ENCODE results near the gene ZNF804B. TPM values are rescaled to one million over a fixed set of nuclear protein-coding genes. Genes with fewer than 3 reads are reported as not detected.
A peak's percentile ranks its signal among the peaks of the same experiment; 100 is the strongest.

Gene ZNF804B
- polyA plus RNA-seq, 4 donors: 0.14 to 0.23 (median 0.22) TPM

- no peak for DNase-seq (ENCODE audit: low read depth in 4 of 4, low spot score in 2 of 4)
These were observed 66.7 kb downstream of the ZNF804B start for GRCh38 chr7:88826222-88826621.

- peak in 1 of 4 donors; percentile 17 for DNase-seq (ENCODE audit: low read depth in 4 of 4, low spot score in 2 of 4)
These were observed 75.7 kb downstream of the ZNF804B start for GRCh38 chr7:88835147-88835728.

DNA sequence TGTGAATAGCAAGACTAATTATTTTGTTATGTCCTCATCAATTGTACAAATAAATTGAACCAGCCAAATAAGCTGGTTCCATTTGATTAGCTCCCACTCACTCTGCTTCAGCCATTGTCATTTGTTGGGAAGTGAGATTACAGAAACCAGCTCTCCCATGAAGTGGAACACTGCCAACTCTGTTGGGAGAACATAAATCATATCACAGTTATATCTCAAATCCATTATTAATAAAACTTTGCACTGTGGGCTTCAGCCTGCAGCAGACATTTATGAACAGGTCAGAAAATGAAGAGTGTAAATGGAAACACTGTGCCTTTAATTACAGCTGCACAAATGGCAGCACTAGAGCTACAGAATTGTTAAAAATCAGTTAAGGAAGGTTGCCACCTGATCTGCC is 82.7 kb downstream of the ZNF804B start:
- no peak for DNase-seq (ENCODE audit: low read depth in 4 of 4, low spot score in 2 of 4)

DNA sequence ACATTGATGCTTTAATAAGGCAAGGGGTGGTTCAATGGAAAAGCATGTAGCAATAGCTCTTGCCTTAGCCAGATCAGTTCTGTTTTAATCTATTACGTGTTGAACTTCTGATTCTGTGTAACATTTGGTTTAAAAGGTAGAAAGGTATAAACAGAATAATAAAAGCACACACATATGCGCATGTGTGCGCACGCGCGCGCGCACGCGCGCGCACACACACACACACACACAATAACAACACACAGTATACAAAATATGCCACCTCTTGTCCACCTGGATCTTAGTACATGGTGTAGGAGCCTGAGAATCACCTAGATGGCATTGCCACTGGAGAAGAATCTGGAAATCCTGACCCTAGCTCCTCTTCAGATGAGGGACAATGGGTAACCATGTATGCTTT is 85.6 kb downstream of the ZNF804B start:
- DNase-seq (ENCODE audit: low read depth in 4 of 4, low spot score in 2 of 4): no peak

DNA sequence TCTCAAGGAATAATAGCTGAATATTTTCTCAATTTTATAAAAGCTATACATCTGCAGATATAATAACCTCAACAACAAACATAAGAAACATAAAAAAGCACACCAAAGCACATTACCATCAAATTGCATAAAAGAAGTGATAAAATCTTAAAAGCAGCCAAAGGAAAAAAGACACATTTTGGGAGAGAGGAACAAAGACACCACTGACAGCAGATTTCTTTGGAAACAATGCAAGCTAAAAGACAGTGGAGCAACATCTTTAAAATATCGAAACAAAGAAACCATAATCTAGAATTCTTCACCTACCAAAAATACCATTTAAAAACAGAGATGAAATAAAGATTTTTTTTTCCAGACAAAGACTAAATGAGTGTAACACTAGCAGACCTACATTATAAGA is 91.7 kb downstream of the ZNF804B start:
- no peak for DNase-seq (ENCODE audit: low read depth in 4 of 4, low spot score in 2 of 4)

DNA sequence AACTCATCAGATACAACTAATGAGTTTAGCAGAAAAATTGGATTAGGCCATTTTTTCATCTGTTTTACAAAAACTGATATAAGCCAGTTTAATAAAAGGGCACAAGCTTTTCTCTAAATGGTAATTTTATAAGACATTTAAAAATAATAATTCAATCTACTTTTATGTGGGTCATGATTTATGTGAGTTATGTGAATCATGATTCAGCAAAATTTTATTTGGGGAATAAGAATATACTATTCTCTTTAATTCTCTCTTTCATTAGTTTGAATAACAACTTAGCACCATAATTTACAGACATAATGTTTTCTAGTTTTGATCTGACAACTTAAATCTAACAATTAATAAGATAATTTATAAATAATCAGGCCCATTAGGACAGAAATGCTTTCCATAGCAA is 99.8 kb downstream of the ZNF804B start:
- DNase-seq (ENCODE audit: low read depth in 4 of 4, low spot score in 2 of 4): no peak

- no peak for DNase-seq (ENCODE audit: low read depth in 4 of 4, low spot score in 2 of 4)
These were observed 106.9 kb downstream of the ZNF804B start for GRCh38 chr7:88866265-88866863.

DNA sequence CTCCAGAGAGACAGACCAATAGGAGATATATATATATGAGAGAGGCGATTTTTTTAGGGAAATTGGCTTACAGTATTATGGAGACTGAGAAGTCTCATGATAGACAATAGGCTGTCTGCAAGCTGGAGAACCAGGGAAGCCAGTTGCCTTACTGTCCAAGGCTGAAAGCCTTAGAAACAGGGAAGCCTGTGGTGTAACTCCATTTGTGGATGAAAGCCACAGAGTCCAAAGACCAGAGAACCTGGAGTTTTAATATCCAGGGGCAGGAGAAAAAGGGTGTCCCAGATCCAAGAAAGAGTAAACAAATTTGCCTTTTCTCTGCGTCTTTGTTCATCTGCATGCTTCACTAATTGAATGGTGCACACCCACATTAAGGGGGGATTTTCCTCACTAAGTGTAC is 107.7 kb downstream of the ZNF804B start:
- DNase-seq (ENCODE audit: low read depth in 4 of 4, low spot score in 2 of 4): no peak

- no peak for DNase-seq (ENCODE audit: low read depth in 4 of 4, low spot score in 2 of 4)
These were observed 109.0 kb downstream of the ZNF804B start for GRCh38 chr7:88868456-88868855.

- DNase-seq (ENCODE audit: low read depth in 4 of 4, low spot score in 2 of 4): no peak
These were observed 121.6 kb downstream of the ZNF804B start for GRCh38 chr7:88881136-88881535.

DNA sequence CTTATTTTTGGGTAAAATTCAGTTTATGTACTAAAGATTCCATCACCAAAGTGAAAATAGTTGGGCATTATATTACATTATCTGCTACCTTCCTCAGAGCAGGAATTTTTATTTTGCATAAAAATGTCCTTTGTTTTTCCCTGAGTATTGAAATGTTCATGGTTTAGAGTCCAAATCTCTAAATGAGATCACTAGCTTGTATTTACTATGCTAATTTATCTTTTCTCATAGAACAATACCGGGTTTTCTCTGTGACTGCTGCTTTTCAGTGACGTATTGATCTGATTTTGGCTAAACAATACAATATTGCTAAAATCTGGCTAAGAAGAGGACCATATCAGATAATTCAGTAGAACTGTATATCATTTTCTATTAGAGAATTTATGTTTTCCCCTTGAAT is 125.6 kb downstream of the ZNF804B start:
- DNase-seq (ENCODE audit: low read depth in 4 of 4, low spot score in 2 of 4): no peak

GRCh38 chr7:88888684-88889083 is 129.2 kb downstream of the ZNF804B start:
- no peak for DNase-seq (ENCODE audit: low read depth in 4 of 4, low spot score in 2 of 4)

GRCh38 chr7:88910516-88910915 is 151.0 kb downstream of the ZNF804B start:
- DNase-seq (ENCODE audit: low read depth in 4 of 4, low spot score in 2 of 4): no peak

GRCh38 chr7:88912852-88913251 is 153.4 kb downstream of the ZNF804B start:
- no peak for DNase-seq (ENCODE audit: low read depth in 4 of 4, low spot score in 2 of 4)

GRCh38 chr7:88915615-88916014 is 156.1 kb downstream of the ZNF804B start:
- no peak for DNase-seq (ENCODE audit: low read depth in 4 of 4, low spot score in 2 of 4)

DNA sequence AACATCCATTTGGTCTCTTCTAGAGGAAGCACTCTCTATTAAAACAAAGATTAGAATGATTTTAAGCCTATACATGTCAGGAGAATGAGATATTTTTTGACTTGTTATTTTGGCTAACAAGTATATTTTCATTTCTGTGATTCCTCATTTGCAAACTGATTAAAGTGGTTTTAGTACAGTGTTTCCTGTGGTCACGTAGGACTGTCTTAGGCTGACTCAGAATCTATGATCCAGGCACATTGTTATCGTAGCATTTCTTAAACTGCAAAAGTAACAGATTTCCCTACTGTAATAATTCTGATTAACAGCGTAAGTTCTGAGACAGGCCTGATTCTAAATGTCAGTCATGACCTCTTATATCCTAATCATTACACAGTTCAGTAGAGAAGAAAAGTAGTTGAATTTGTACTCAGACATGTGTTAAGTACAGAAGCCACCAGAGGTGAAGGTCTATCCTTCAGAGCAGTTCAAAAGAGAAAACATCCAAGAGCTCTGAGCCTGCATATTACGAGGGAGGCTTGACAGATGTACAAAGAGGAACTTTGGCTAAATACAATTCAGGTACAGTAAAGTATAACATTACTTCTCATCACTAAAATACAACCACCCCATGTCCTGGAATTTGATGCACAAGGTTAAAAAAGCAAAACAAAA is 160.1 kb downstream of the ZNF804B start:
- DNase-seq (ENCODE audit: low read depth in 4 of 4, low spot score in 2 of 4): no peak

DNA sequence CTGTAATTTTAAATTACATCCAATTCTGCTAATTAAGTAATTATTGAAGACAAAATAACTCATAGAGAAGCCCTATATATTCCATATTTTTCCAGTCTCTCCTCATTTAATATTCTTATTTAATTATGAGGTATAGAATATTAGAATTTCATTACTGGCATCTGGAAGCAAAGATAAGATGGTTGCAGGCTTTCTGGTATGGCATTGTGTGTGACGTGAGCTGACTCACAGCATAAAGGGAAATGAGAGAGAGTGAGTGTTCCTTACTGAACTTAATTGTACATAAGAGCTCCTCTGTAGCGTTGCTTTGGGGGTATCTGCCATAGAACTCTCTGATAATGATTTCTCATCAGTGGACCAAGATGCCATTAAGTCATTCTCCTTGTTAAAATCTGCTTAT is 163.4 kb downstream of the ZNF804B start:
- DNase-seq (ENCODE audit: low read depth in 4 of 4, low spot score in 2 of 4): no peak

DNA sequence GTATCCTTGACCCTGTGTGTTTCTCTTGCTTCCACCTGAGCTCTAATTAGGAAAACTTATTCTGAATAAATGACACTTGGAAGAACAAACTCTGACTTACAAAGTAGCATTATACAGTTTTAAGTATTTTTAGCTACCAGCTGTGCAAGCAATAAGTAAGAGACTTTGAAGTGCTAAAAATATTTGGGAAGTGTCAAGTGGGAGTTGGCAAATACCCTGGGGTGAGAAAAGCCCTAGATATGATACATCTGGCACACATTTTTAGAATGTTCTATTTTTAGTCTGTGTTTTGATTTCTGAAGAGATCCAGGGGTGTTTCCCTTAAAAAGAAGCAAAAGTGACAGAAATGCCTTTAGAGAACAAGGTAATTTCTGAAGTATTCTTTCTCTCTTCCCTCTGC is 168.8 kb downstream of the ZNF804B start:
- no peak for DNase-seq (ENCODE audit: low read depth in 4 of 4, low spot score in 2 of 4)

GRCh38 chr7:88929719-88930118 is 170.2 kb downstream of the ZNF804B start:
- DNase-seq (ENCODE audit: low read depth in 4 of 4, low spot score in 2 of 4): no peak

GRCh38 chr7:88933285-88933684 is 173.8 kb downstream of the ZNF804B start:
- no peak for DNase-seq (ENCODE audit: low read depth in 4 of 4, low spot score in 2 of 4)

DNA sequence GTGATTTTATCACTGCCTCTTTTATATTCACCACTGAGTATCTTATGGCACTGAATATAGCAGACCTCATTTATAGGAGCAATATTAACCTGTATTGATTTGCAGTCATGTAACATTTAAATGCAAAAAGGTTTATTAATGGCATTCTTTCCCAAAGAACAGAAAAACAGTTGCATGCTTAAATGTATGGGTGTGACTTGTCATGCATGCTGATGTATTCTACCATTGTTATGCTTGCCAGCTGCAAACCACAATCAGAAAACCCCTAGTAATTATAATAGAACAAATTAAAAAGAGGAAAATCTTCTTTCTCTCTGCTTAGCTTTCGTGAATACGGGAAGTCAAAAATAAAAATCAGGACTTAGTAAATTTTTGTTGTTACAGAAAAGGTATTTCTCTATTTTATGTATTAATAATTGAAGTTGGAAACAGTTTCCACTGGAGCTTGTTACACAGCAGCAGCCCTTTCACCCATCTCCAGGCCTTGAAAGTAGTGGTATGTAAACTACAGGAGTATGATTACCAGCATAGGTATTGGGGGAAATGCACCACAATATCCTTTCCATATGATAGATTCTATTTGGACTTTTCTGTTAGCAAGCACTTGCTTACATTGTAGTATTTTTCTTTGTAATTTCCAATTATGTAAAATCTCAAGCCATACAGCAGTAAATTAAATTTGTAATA is 183.5 kb downstream of the ZNF804B start:
- no peak for DNase-seq (ENCODE audit: low read depth in 4 of 4, low spot score in 2 of 4)

- DNase-seq (ENCODE audit: low read depth in 4 of 4, low spot score in 2 of 4): no peak
These were observed 192.3 kb downstream of the ZNF804B start for GRCh38 chr7:88951826-88952225.
